ENCODE results near the gene HLCS.
A peak's percentile ranks its signal among the peaks of the same experiment; 100 is the strongest.

The HLCS gene

GRCh38 chr21:36766511-36766910, 200.0 kb downstream of the HLCS start:
- no peak for DNase-seq

GRCh38 chr21:36765229-36765628, 201.2 kb downstream of the HLCS start:
- no peak for DNase-seq

GRCh38 chr21:36763305-36763704, 203.2 kb downstream of the HLCS start:
- no peak for DNase-seq

GRCh38 chr21:36762642-36763041, 203.8 kb downstream of the HLCS start:
- no peak for DNase-seq

GRCh38 chr21:36761685-36762084, 204.8 kb downstream of the HLCS start:
- DNase-seq: no peak

GRCh38 chr21:36759348-36760083, 207.0 kb downstream of the HLCS start:
- DNase-seq: no peak

GRCh38 chr21:36757196-36757595, 209.3 kb downstream of the HLCS start:
- no peak for DNase-seq

- DNase-seq: no peak
Observed at GRCh38 chr21:36756527-36756926, 209.9 kb downstream of the HLCS start.

- no peak for DNase-seq
Observed at GRCh38 chr21:36754241-36754898, 212.1 kb downstream of the HLCS start.

GRCh38 chr21:36753556-36753955, 212.9 kb downstream of the HLCS start:
- no peak for DNase-seq

GRCh38 chr21:36751383-36751782, 215.1 kb downstream of the HLCS start:
- no peak for DNase-seq

- no peak for DNase-seq
Observed at GRCh38 chr21:36750576-36750959, 215.9 kb downstream of the HLCS start.

GRCh38 chr21:36749935-36750575, 216.4 kb downstream of the HLCS start:
- no peak for DNase-seq

- DNase-seq: peak; percentile 15
Observed at GRCh38 chr21:36747815-36748383, 218.6 kb downstream of the HLCS start.

GRCh38 chr21:36747041-36747814, 219.2 kb downstream of the HLCS start:
- no peak for DNase-seq

- DNase-seq: no peak
Observed at GRCh38 chr21:36745459-36745858, 221.0 kb downstream of the HLCS start.

GRCh38 chr21:36744560-36745231, 221.8 kb downstream of the HLCS start:
- no peak for DNase-seq

- no peak for DNase-seq
Observed at GRCh38 chr21:36744190-36744559, 222.3 kb downstream of the HLCS start.

- DNase-seq: no peak
Observed at GRCh38 chr21:36743446-36743845, 223.0 kb downstream of the HLCS start.

- no peak for DNase-seq
Observed at GRCh38 chr21:36743008-36743407, 223.5 kb downstream of the HLCS start.

GRCh38 chr21:36741506-36741905, 225.0 kb downstream of the HLCS start:
- DNase-seq: no peak

- no peak for DNase-seq
Observed at GRCh38 chr21:36738489-36739126, 227.9 kb downstream of the HLCS start.
